IMR-90 (cell line): Measurements from ENCODE around the gene CD96. TPM values are rescaled to one million over a fixed set of nuclear protein-coding genes. Genes with fewer than 3 reads are reported as not detected.

ENCODE experiments used
- ATAC-seq: fragments of 200-7000 bp; cut with Tn5 transposase; 2 replicates; pipeline ENCODE4 v1.9.1; 2020; ENCODE audit warnings: low read depth, mild to moderate bottlenecking, moderate library complexity
- BruUV-seq: library from RNA; stranded (reverse); fragments of 400-500 nt; replicated peaks from 2 replicates; lab custom pipeline; 2021; lab: Mats Ljungman, UMichigan
- CTCF ChIA-PET: fragments of 300-600 bp; formaldehyde crosslinking; extraction: SDS; loops from one replicate; lab custom pipeline; 2021; ENCODE audit warnings: antibody characterized with exemption; lab: Yijun Ruan, JAX
- POLR2A ChIA-PET: fragments of 300-600 bp; sonication (Branson Sonifier 250); formaldehyde crosslinking; loops from one replicate; lab custom pipeline; 2022; ENCODE audit warnings: antibody characterized with exemption; ENCODE audit not compliant: unreplicated experiment; lab: Charles Lee
- DNase-seq: peaks from one replicate; pipeline ENCODE4 v3.0.0; 2013
- H2AFZ ChIP-seq: replicated peaks from 2 replicates; pipeline ENCODE3; 2013; ENCODE audit warnings: low read length, mild to moderate bottlenecking; ENCODE audit not compliant: poor library complexity
- H2AK5ac ChIP-seq: 2 replicates; pipeline ENCODE4 v1.6.1; 2013; ENCODE audit warnings: low read depth, low read length, inconsistent platforms
- H2AK9ac ChIP-seq: replicated peaks from 2 replicates; pipeline ENCODE3; 2013; ENCODE audit warnings: mild to moderate bottlenecking, low read depth, low read length, moderate library complexity; ENCODE audit not compliant: poor library complexity
- H2BK120ac ChIP-seq: 2 replicates; pipeline ENCODE4 v1.6.1; 2013; ENCODE audit warnings: low read depth, low read length, inconsistent platforms
- H2BK15ac ChIP-seq: 3 replicates; pipeline ENCODE4 v1.6.1; 2013; ENCODE audit warnings: low read depth, low read length, inconsistent platforms
- H2BK20ac ChIP-seq: 2 replicates; pipeline ENCODE4 v1.6.1; 2013; ENCODE audit warnings: low read depth, mild to moderate bottlenecking, inconsistent platforms, low read length, moderate library complexity
- H2BK5ac ChIP-seq: 2 replicates; pipeline ENCODE4 v1.6.1; 2013; ENCODE audit warnings: mild to moderate bottlenecking, low read depth, low read length, inconsistent platforms; ENCODE audit not compliant: poor library complexity, severe bottlenecking
- H3K14ac ChIP-seq: replicated peaks from 2 replicates; pipeline ENCODE4 v1.6.1; 2013; ENCODE audit warnings: low read depth, low read length, inconsistent platforms
- H3K18ac ChIP-seq: 2 replicates; pipeline ENCODE4 v1.6.1; 2013; ENCODE audit warnings: low read depth, low read length, control low read depth
- H3K23ac ChIP-seq: 2 replicates; pipeline ENCODE4 v1.6.1; 2013; ENCODE audit warnings: low read depth, low read length, inconsistent platforms
- H3K27ac ChIP-seq: 2 replicates; pipeline ENCODE4 v1.5.1; 2013; ENCODE audit warnings: mild to moderate bottlenecking, control low read depth, low read length; ENCODE audit not compliant: insufficient read depth
- H3K27me3 ChIP-seq: 2 replicates; pipeline ENCODE4 v1.6.1; 2013; ENCODE audit warnings: low read length; ENCODE audit not compliant: control insufficient read depth, insufficient read depth
- H3K36me3 ChIP-seq: 2 replicates; pipeline ENCODE4 v1.6.1; 2013; ENCODE audit warnings: low read length, mixed read lengths; ENCODE audit not compliant: control insufficient read depth, insufficient read depth
- H3K4ac ChIP-seq: 2 replicates; pipeline ENCODE4 v1.6.1; 2013; ENCODE audit warnings: low read depth, low read length, inconsistent platforms
- H3K4me1 ChIP-seq: 2 replicates; pipeline ENCODE4 v1.6.1; 2013; ENCODE audit warnings: low read length, mixed read lengths; ENCODE audit not compliant: control insufficient read depth, insufficient read depth
- H3K4me2 ChIP-seq: 2 replicates; pipeline ENCODE4 v1.6.1; 2013; ENCODE audit warnings: low read depth, mild to moderate bottlenecking, control low read depth, low read length, moderate library complexity
- H3K4me3 ChIP-seq: 2 replicates; pipeline ENCODE4 v1.5.1; 2013; ENCODE audit warnings: low read depth, mild to moderate bottlenecking, control low read depth, low read length, moderate library complexity; ENCODE audit not compliant: insufficient read depth
- H3K56ac ChIP-seq: 2 replicates; pipeline ENCODE4 v1.6.1; 2013; ENCODE audit warnings: low read length, inconsistent platforms; ENCODE audit not compliant: insufficient read depth; ENCODE audit errors: extremely low read depth
- H3K79me1 ChIP-seq, 2 experiments: 2 replicates each; pipeline ENCODE4 v1.6.1; 2013; ENCODE audit warnings: low read length in 2 of 2, inconsistent platforms in 1 of 2, low read depth in 1 of 2
- H3K9ac ChIP-seq: 2 replicates; pipeline ENCODE4 v1.6.1; 2013; ENCODE audit warnings: low read depth, low read length, control low read depth
- H3K9me1 ChIP-seq: 2 replicates; pipeline ENCODE4 v1.6.1; 2013; ENCODE audit warnings: low read length, inconsistent platforms; ENCODE audit not compliant: insufficient read depth
- H3K9me3 ChIP-seq: 2 replicates; pipeline ENCODE4 v1.6.1; 2013; ENCODE audit warnings: low read length; ENCODE audit not compliant: control insufficient read depth, insufficient read depth
- H4K20me1 ChIP-seq: 2 replicates; pipeline ENCODE4 v1.6.1; 2013; ENCODE audit warnings: low read length, inconsistent platforms; ENCODE audit not compliant: insufficient read depth
- H4K5ac ChIP-seq: 2 replicates; pipeline ENCODE4 v1.6.1; 2013; ENCODE audit warnings: mild to moderate bottlenecking, low read depth, low read length, control low read depth
- H4K8ac ChIP-seq, 2 experiments: 2 replicates each; pipeline ENCODE4 v1.6.1; 2013; ENCODE audit warnings: low read depth in 2 of 2, low read length in 2 of 2, control low read depth in 1 of 2, inconsistent platforms in 1 of 2
- H4K91ac ChIP-seq: 2 replicates; pipeline ENCODE4 v1.6.1; 2013; ENCODE audit warnings: low read depth, low read length, inconsistent platforms; ENCODE audit not compliant: insufficient read depth
- BHLHE40 ChIP-seq: fragments of 150-350 bp; IDR thresholded peaks from 2 replicates; pipeline ENCODE4 v1.6.1; 2016; ENCODE audit warnings: mild to moderate bottlenecking, low read depth, low read length
- CEBPB ChIP-seq: IDR thresholded peaks from 2 replicates; pipeline ENCODE4 v1.6.1; 2012; ENCODE audit warnings: low read depth, low read length, improper control_type of control experiment
- FOS ChIP-seq: fragments of 150-350 bp; IDR thresholded peaks from 2 replicates; pipeline ENCODE4 v1.6.1; 2016; ENCODE audit warnings: low read depth, low read length
- MAFK ChIP-seq: IDR thresholded peaks from 2 replicates; pipeline ENCODE4 v1.6.1; 2012; ENCODE audit warnings: low read depth, low read length, improper control_type of control experiment
- MAZ ChIP-seq: IDR thresholded peaks from 2 replicates; pipeline ENCODE4 v1.6.1; 2012; ENCODE audit warnings: low read depth, mild to moderate bottlenecking, low read length, improper control_type of control experiment, moderate library complexity, borderline replicate concordance
- POLR2A ChIP-seq: IDR thresholded peaks from 2 replicates; pipeline ENCODE4 v1.6.1; 2012; ENCODE audit warnings: mild to moderate bottlenecking, low read depth, low read length
- RCOR1 ChIP-seq: IDR thresholded peaks from 2 replicates; pipeline ENCODE4 v1.6.1; 2012; ENCODE audit warnings: mild to moderate bottlenecking, low read length, improper control_type of control experiment; ENCODE audit not compliant: insufficient replicate concordance
- SMC3 ChIP-seq: fragments of 150-350 bp; IDR thresholded peaks from 2 replicates; pipeline ENCODE4 v1.6.1; 2016; ENCODE audit warnings: low read depth, mild to moderate bottlenecking, antibody characterized with exemption, low read length, moderate library complexity
- WGBS, 2 experiments: methylation state at CpG; one replicate each; pipeline versions ENCODE4 v1.1.5 to v1.1.7; 2013; ENCODE audit warnings: missing lambda C conversion rate in 2 of 2; ENCODE audit not compliant: insufficient read length in 1 of 2; ENCODE audit errors: extremely low coverage in 2 of 2; 5-methylcytosine and 5-hydroxymethylcytosine counted together
- dilution Hi-C: fragments of 300-500 bp; cut with HindIII; formaldehyde crosslinking; loops from one replicate; pipeline ENCODE4 v1.14.3; 2018; ENCODE audit warnings: low sequenced_read_pairs; ENCODE audit not compliant: unreplicated experiment
- in situ Hi-C: fragments of 300-500 bp; cut with MboI; formaldehyde crosslinking; loops from 3 replicates; pipeline ENCODE4 v1.14.3; 2019; ENCODE audit warnings: low sequenced_read_pairs, inconsistent platforms, mixed read lengths
- intact Hi-C: fragments of 100-400 bp; cut with micrococcal nuclease; formaldehyde crosslinking; loops from 2 replicates; pipeline ENCODE4 v1.10.0; 2022
- polyA plus RNA-seq, 3 experiments: library from polyadenylated mRNA; depleted of rRNA; stranded (reverse); fragments of >200 nt; gene quantifications; 2 replicates each; pipeline ENCODE4 v1.2.3, GENCODE V29; 2012; ENCODE audit warnings: low replicate concordance in 1 of 3
- total RNA-seq: library from RNA; depleted of rRNA; stranded (reverse); fragments of >200 nt; gene quantifications from 2 replicates; pipeline ENCODE4 v1.2.3, GENCODE V29; 2012

Gene CD96
- total and polyA plus RNA-seq, 2 of the 4 experiments (the other 2 are of a cell fraction) = 0.05 to 0.18 TPM

DNA sequence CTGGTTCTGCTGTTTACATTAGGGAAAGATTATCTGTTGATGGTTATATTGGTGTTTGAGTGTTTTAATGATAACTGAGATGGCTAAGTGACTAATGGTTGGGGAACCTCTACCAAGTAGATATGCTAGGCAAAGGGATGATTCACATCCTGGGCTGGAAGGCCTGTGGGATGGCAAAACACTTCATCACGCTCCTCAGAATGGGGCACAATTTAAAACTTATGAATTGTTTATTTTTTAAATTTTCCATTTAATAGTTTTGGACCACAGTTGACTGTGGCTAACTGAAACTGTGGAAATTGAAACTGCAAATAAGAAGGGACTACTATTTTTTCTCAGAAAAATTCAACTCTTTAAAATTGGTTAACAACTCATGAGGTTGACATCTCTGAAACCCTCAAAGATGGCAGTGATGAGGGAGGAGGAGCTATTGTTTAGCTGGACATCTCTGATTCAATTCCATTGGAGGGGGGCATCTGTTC is 153.7 kb downstream of the CD96 start:
- Histone ChIP-seq H3K27me3 (no peaks in the 10 kb centered on the region), H3K4me1 (peaks cover 3% of the 10 kb centered on the region; the same call in 1 of the 2 replicates), H3K36me3 (no peaks in the 10 kb centered on the region), H3K4me3 (no peak overlapping the region), H3K18ac (peak overlapping the region; percentile 46; the same call in 1 of the 2 replicates), H2AK5ac (no peak overlapping the region), H4K91ac (0 out of 2 replicates have a peak overlapping the region, but pooled peaks have one; percentile 53), H3K9me3 (no peaks in the 10 kb centered on the region), H3K9ac (no peak overlapping the region), H3K14ac (no peak overlapping the region), H3K56ac (peak overlapping the region; percentile 46; the same call in 1 of the 2 replicates), H2BK20ac (peak overlapping the region; percentile 16), H3K4me2 (peak overlapping the region; percentile 46; the same call in 1 of the 2 replicates), H4K5ac (no peak overlapping the region), H3K4ac (peak overlapping the region; percentile 75; the same call in 1 of the 2 replicates), H4K20me1 (no peaks in the 10 kb centered on the region), H2BK15ac (peak overlapping the region; percentile 67; the same call in 1 of the 3 replicates), H3K9me1 (0 out of 2 replicates have a peak, but pooled peaks cover 3% of the 10 kb centered on the region), H3K23ac (peak overlapping the region; percentile 3; the same call in 1 of the 2 replicates), H3K27ac (no peak overlapping the region), H2AFZ (no peak overlapping the region), H2AK9ac (no peak overlapping the region), H2BK120ac (peak overlapping the region; percentile 87), H2BK5ac (peak overlapping the region; percentile 79), H4K8ac (peak overlapping the region; percentile 30 to 62; a peak in 2 of 4 replicates), H3K79me1 (no peaks in the 10 kb centered on the region)
- intact Hi-C loops (loop anchor here (10.0 kb wide), 1 partner anchor 361 kb away; no protein-coding TSS in a partner anchor), in situ Hi-C loops (no loop called here), dilution Hi-C loops (no loop called here)
- DNase-seq (peak; percentile 91), ATAC-seq (peak; percentile 92)
- BruUV-seq = no TSS peak
- no CpG with 5 or more reads among the region's 1 CpG for WGBS, 2 experiments
- ChIA-PET CTCF (interaction anchor here (0.6 to 1.5 kb wide), 3 partner anchors 10 to 117 kb away, joined by 3 to 5 read pairs (median 4); no protein-coding TSS in a partner anchor), POLR2A (no interaction called here)
- TF ChIP-seq MAFK = 0 out of 2 replicates have a peak, but pooled peaks have one; percentile 12
- TF ChIP-seq FOS = peak; percentile 88
- TF ChIP-seq SMC3 = no peak
- TF ChIP-seq RCOR1 = no peak
- TF ChIP-seq MAZ = no peak
- peak; percentile 61 for TF ChIP-seq BHLHE40
- TF ChIP-seq POLR2A = no peak
- 0 out of 2 replicates have a peak, but pooled peaks have one; percentile 22 for TF ChIP-seq CEBPB
